Breast epithelium (tissue), 3 donors: ENCODE data around the gene CTCFL.

Experiments used
- POLR2A ChIP-seq: fragments of 450-650 bp; IDR thresholded peaks from one replicate; pipeline ENCODE4 v1.6.1; 2016; ENCODE audit warnings: antibody characterized with exemption, mild to moderate bottlenecking, moderate library complexity
- POLR2AphosphoS5 ChIP-seq, 3 donors: sonication (generic); formaldehyde crosslinking; IDR thresholded peaks; one replicate each; pipeline ENCODE4 v1.6.1; 2017; ENCODE audit warnings: antibody characterized with exemption in 3 of 3
- TF ChIP-seq, protein P1 (sequence below), 3 donors: fragments of 450-650 bp; IDR thresholded peaks; one replicate each; pipeline ENCODE4 v1.5.1; 2016 to 2017; ENCODE audit warnings: antibody characterized with exemption in 3 of 3, mild to moderate bottlenecking in 3 of 3, moderate library complexity in 3 of 3

DNA sequence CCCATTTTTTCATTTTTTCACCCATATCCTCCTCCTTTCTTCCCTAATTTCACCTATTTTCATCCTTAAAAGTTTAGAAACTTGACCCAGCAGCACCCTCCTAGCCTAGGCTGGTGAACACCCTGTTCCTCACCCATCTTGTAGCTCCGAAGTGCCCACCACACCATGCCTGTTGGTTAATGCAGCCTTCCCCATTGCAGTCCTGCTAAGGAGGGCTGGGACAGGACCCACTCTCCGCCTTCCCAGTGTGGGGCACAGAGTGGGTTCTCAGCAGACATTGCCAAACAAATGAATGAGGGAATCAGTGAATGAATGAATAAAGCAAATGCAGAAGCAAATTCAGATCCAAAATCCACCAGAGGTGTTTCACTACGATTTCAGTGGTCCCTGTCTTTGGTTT, 45.7 kb downstream of the CTCFL start:
- TF ChIP-seq, protein P1, sequence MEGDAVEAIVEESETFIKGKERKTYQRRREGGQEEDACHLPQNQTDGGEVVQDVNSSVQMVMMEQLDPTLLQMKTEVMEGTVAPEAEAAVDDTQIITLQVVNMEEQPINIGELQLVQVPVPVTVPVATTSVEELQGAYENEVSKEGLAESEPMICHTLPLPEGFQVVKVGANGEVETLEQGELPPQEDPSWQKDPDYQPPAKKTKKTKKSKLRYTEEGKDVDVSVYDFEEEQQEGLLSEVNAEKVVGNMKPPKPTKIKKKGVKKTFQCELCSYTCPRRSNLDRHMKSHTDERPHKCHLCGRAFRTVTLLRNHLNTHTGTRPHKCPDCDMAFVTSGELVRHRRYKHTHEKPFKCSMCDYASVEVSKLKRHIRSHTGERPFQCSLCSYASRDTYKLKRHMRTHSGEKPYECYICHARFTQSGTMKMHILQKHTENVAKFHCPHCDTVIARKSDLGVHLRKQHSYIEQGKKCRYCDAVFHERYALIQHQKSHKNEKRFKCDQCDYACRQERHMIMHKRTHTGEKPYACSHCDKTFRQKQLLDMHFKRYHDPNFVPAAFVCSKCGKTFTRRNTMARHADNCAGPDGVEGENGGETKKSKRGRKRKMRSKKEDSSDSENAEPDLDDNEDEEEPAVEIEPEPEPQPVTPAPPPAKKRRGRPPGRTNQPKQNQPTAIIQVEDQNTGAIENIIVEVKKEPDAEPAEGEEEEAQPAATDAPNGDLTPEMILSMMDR (IDR thresholded peaks at IDR 0.05), result no peak
- no peak for TF ChIP-seq POLR2A
- TF ChIP-seq POLR2AphosphoS5 (IDR thresholded peaks at IDR 0.05), result no peak
